Stimulated activated CD4-positive, alpha-beta T cell treated with anti-CD3 and anti-CD28 coated beads, Interleukin-15, amount 100 ng/mL, for 1 hour (primary cell): ENCODE data around the gene CHRNA7.

ENCODE experiments used
- DNase-seq, 2 donors: peaks; one replicate each; pipeline ENCODE4 v3.0.0-alpha.2; 2020; ENCODE audit warnings: low read depth in 1 of 2, low spot score in 1 of 2

Gene CHRNA7

GRCh38 chr15:32029862-32030781, at the start of gene CHRNA7:
CHRNA7 (plus strand) TSS chr15:32030515; CDS start chr15:32030595, 80 bp downstream.
- DNase-seq, result no peak

GRCh38 chr15:31985607-31986006, 44.7 kb upstream of the CHRNA7 start:
- no peak for DNase-seq

GRCh38 chr15:31993062-31993461, 37.3 kb upstream of the CHRNA7 start:
- no peak for DNase-seq

- no peak for DNase-seq
Observed at GRCh38 chr15:31997711-31998110, 32.6 kb upstream of the CHRNA7 start.

GRCh38 chr15:32003558-32003957, 26.8 kb upstream of the CHRNA7 start:
- DNase-seq, result no peak

- no peak for DNase-seq
Observed at GRCh38 chr15:32004249-32004648, 26.1 kb upstream of the CHRNA7 start.

GRCh38 chr15:32007355-32007960, 22.9 kb upstream of the CHRNA7 start:
- no peak for DNase-seq

- no peak for DNase-seq
Observed at GRCh38 chr15:32014953-32015352, 15.4 kb upstream of the CHRNA7 start.

GRCh38 chr15:32020156-32020555, 10.2 kb upstream of the CHRNA7 start:
- no peak for DNase-seq

- DNase-seq, result no peak
Observed at GRCh38 chr15:32028921-32029320, 1.4 kb upstream of the CHRNA7 start.

- DNase-seq, result no peak
Observed at GRCh38 chr15:32029409-32029861, 880 bp upstream of the CHRNA7 start.

GRCh38 chr15:32030795-32031194, 480 bp downstream of the CHRNA7 start:
- DNase-seq, result no peak

- no peak for DNase-seq
Observed at GRCh38 chr15:32033186-32033890, 3.0 kb downstream of the CHRNA7 start.

GRCh38 chr15:32034106-32034505, 3.8 kb downstream of the CHRNA7 start:
- DNase-seq, result no peak

- no peak for DNase-seq
Observed at GRCh38 chr15:32035285-32035684, 5.0 kb downstream of the CHRNA7 start.

GRCh38 chr15:32036971-32037370, 6.7 kb downstream of the CHRNA7 start:
- DNase-seq, result no peak

GRCh38 chr15:32041294-32041693, 11.0 kb downstream of the CHRNA7 start:
- DNase-seq, result no peak

GRCh38 chr15:32042269-32042972, 12.1 kb downstream of the CHRNA7 start:
- DNase-seq, result no peak

GRCh38 chr15:32053719-32054118, 23.4 kb downstream of the CHRNA7 start:
- DNase-seq, result no peak

GRCh38 chr15:32057876-32058425, 27.6 kb downstream of the CHRNA7 start:
- no peak for DNase-seq

- DNase-seq, result no peak
Observed at GRCh38 chr15:32060706-32061105, 30.4 kb downstream of the CHRNA7 start.
